ENCODE measurements around the gene MRGPRF. TPM values are rescaled to one million over a fixed set of nuclear protein-coding genes. Genes with fewer than 3 reads are reported as not detected.

The MRGPRF gene
- polyA plus RNA-seq (2012; ENCODE audit: insufficient read depth, insufficient read length) = not detected

- no peak within 1 kb of the TSS for H3K4me3 ChIP-seq (ENCODE audit: low read length)
- no peak for DNase-seq (ENCODE audit: low read depth, low spot score)
Measured at GRCh38 chr11:69013009-69013951, at the start of gene MRGPRF. Gene MRGPRF, minus strand, starts transcription at chr11:69013246. Its CDS starts 3,345 bp downstream, at chr11:69009901.

GRCh38 chr11:69062169-69062855, 49.3 kb upstream of the MRGPRF start:
- no peak overlapping the region for H3K4me3 ChIP-seq (ENCODE audit: low read length)
- DNase-seq (ENCODE audit: low read depth, low spot score) = no peak

GRCh38 chr11:69061713-69062053, 48.6 kb upstream of the MRGPRF start:
- no peak overlapping the region for H3K4me3 ChIP-seq (ENCODE audit: low read length)
- no peak for DNase-seq (ENCODE audit: low read depth, low spot score)

GRCh38 chr11:69060806-69061712, 48.0 kb upstream of the MRGPRF start:
- no peak for DNase-seq (ENCODE audit: low read depth, low spot score)
- H3K4me3 ChIP-seq (ENCODE audit: low read length) = no peak overlapping the region

GRCh38 chr11:69059985-69060384, 46.9 kb upstream of the MRGPRF start:
- H3K4me3 ChIP-seq (ENCODE audit: low read length) = no peak overlapping the region
- DNase-seq (ENCODE audit: low read depth, low spot score) = no peak

- H3K4me3 ChIP-seq (ENCODE audit: low read length) = no peak overlapping the region
- no peak for DNase-seq (ENCODE audit: low read depth, low spot score)
Measured at GRCh38 chr11:69059429-69059828, 46.4 kb upstream of the MRGPRF start.

GRCh38 chr11:69058511-69059270, 45.6 kb upstream of the MRGPRF start:
- H3K4me3 ChIP-seq (ENCODE audit: low read length) = no peak overlapping the region
- DNase-seq (ENCODE audit: low read depth, low spot score) = no peak

- H3K4me3 ChIP-seq (ENCODE audit: low read length) = no peak overlapping the region
- DNase-seq (ENCODE audit: low read depth, low spot score) = no peak
Measured at GRCh38 chr11:69057801-69058200, 44.8 kb upstream of the MRGPRF start.

- no peak for DNase-seq (ENCODE audit: low read depth, low spot score)
- no peak overlapping the region for H3K4me3 ChIP-seq (ENCODE audit: low read length)
Measured at GRCh38 chr11:69057236-69057635, 44.2 kb upstream of the MRGPRF start.

GRCh38 chr11:69055598-69056516, 42.8 kb upstream of the MRGPRF start:
- no peak for DNase-seq (ENCODE audit: low read depth, low spot score)
- no peak overlapping the region for H3K4me3 ChIP-seq (ENCODE audit: low read length)

GRCh38 chr11:69055212-69055586, 42.2 kb upstream of the MRGPRF start:
- H3K4me3 ChIP-seq (ENCODE audit: low read length) = no peak overlapping the region
- DNase-seq (ENCODE audit: low read depth, low spot score) = no peak

GRCh38 chr11:69054397-69055211, 41.6 kb upstream of the MRGPRF start:
- no peak overlapping the region for H3K4me3 ChIP-seq (ENCODE audit: low read length)
- no peak for DNase-seq (ENCODE audit: low read depth, low spot score)

GRCh38 chr11:69053546-69054396, 40.7 kb upstream of the MRGPRF start:
- DNase-seq (ENCODE audit: low read depth, low spot score) = no peak

GRCh38 chr11:69053169-69053477, 40.1 kb upstream of the MRGPRF start:
- no peak overlapping the region for H3K4me3 ChIP-seq (ENCODE audit: low read length)
- no peak for DNase-seq (ENCODE audit: low read depth, low spot score)

More at GRCh38 chr11:69053546-69054396, 40.7 kb upstream of the MRGPRF start:
- no peak overlapping the region for H3K4me3 ChIP-seq (ENCODE audit: low read length)

- peak; percentile 39 for DNase-seq (ENCODE audit: low read depth, low spot score)
- H3K4me3 ChIP-seq (ENCODE audit: low read length) = no peak overlapping the region
Measured at GRCh38 chr11:69052343-69053168, 39.5 kb upstream of the MRGPRF start.
